Measurements from ENCODE around the gene CHPF. TPM values are rescaled to one million over a fixed set of nuclear protein-coding genes. Genes with fewer than 3 reads are reported as not detected.

The CHPF gene
- total and polyA plus RNA-seq, 7 donors = 8.4 to 14.2 (median 12.6) TPM

- WGBS, 3 donors = 77 to 85% (median 81%) methylated on average over 14 of the region's 14 CpGs
- ATAC-seq (no peak), DNase-seq (no peak)
- no peak overlapping the region for H3K4me3 ChIP-seq
- TF ChIP-seq CTCF (IDR thresholded peaks at IDR 0.05) = no peak
- H3K27me3 ChIP-seq (ENCODE audit: insufficient read depth in 3 of 3, low read length in 2 of 3) = no peaks in the 10 kb centered on the region
- peaks cover 0 to 62% of the 10 kb centered on the region in 2 donors for H3K36me3 ChIP-seq (ENCODE audit: insufficient read depth in 1 of 2, low read depth in 1 of 2)
- H3K9me3 ChIP-seq = no peaks in the 10 kb centered on the region
- peak overlapping the region; percentile 66 for H3K27ac ChIP-seq
- peaks cover 15% of the 10 kb centered on the region for H3K4me1 ChIP-seq
- intact Hi-C loops (cut with DNase I) = no loop called here
These were observed 52.2 kb downstream of the CHPF start for GRCh38 chr2:219491278-219491963.

GRCh38 chr2:219490600-219491130 is 52.9 kb downstream of the CHPF start:
- intact Hi-C loops (cut with DNase I) = no loop called here

GRCh38 chr2:219490186-219490585 is 53.4 kb downstream of the CHPF start:
- intact Hi-C loops (cut with DNase I) = no loop called here
- TF ChIP-seq CTCF (IDR thresholded peaks at IDR 0.05) = peak; percentile 13
- no peaks in the 10 kb centered on the region for H3K9me3 ChIP-seq
- peak overlapping the region; percentile 66 for H3K27ac ChIP-seq
- WGBS, 3 donors = 71 to 85% (median 77%) methylated on average over 23 of the region's 23 CpGs
- H3K36me3 ChIP-seq (ENCODE audit: insufficient read depth in 1 of 2, low read depth in 1 of 2) = peaks cover 0 to 72% of the 10 kb centered on the region in 2 donors
- H3K4me1 ChIP-seq = peaks cover 8% of the 10 kb centered on the region
- ATAC-seq (peak in 2 of 4 donors; percentile 9 to 13), DNase-seq (no peak)
- H3K27me3 ChIP-seq (ENCODE audit: insufficient read depth in 3 of 3, low read length in 2 of 3) = no peaks in the 10 kb centered on the region
- no peak overlapping the region for H3K4me3 ChIP-seq

More at GRCh38 chr2:219490600-219491130, 52.9 kb downstream of the CHPF start:
- peak; percentile 28 to 61 (median 32) for ATAC-seq
- no peaks in the 10 kb centered on the region for H3K9me3 ChIP-seq
- H3K4me1 ChIP-seq = peaks cover 8% of the 10 kb centered on the region
- TF ChIP-seq CTCF (IDR thresholded peaks at IDR 0.05) = no peak
- H3K4me3 ChIP-seq = no peak overlapping the region
- 49 to 70% (median 51%) methylated on average over 10 of the region's 10 CpGs for WGBS, 3 donors
- no peak for DNase-seq
- H3K27ac ChIP-seq = peak overlapping the region; percentile 66
- no peaks in the 10 kb centered on the region for H3K27me3 ChIP-seq (ENCODE audit: insufficient read depth in 3 of 3, low read length in 2 of 3)
- peaks cover 0 to 67% of the 10 kb centered on the region in 2 donors for H3K36me3 ChIP-seq (ENCODE audit: insufficient read depth in 1 of 2, low read depth in 1 of 2)

- DNase-seq = no peak
- H3K4me1 ChIP-seq = peaks cover 5% of the 10 kb centered on the region
- intact Hi-C loops (cut with DNase I) = no loop called here
These were observed 54.3 kb downstream of the CHPF start for GRCh38 chr2:219489315-219489714.

More at GRCh38 chr2:219489315-219489714, 54.3 kb downstream of the CHPF start:
- Histone ChIP-seq H3K9me3 (no peaks in the 10 kb centered on the region), H3K36me3 (ENCODE audit: insufficient read depth in 1 of 2, low read depth in 1 of 2) (peaks cover 0 to 80% of the 10 kb centered on the region in 2 donors), H3K4me3 (no peak overlapping the region), H3K27me3 (ENCODE audit: insufficient read depth in 3 of 3, low read length in 2 of 3) (no peaks in the 10 kb centered on the region), H3K27ac (peak overlapping the region; percentile 66)
- WGBS, 3 donors = 81 to 89% (median 83%) methylated on average over 8 to 9 of the region's 9 CpGs
- no peak for ATAC-seq
- TF ChIP-seq CTCF (IDR thresholded peaks at IDR 0.05) = no peak

Other genes starting within 250 kb of the CHPF start
- 1 to 10 TPM in 1 of 4 donors, under 1 TPM in 1, not detected in 2; 0.91 to 1.1 TPM for gene PTPRN, start 234.4 kb downstream of the CHPF start, total RNA-seq
- under 1 TPM; 0.03 to 0.17 (median 0.04) TPM for gene PTPRN, start 234.4 kb downstream of the CHPF start, polyA plus RNA-seq
- gene RESP18, start 211.1 kb downstream of the CHPF start, total RNA-seq = not detected
- gene RESP18, start 211.1 kb downstream of the CHPF start, polyA plus RNA-seq = not detected
- 10 to 100 TPM; 60.9 to 88.3 (median 63.9) TPM for gene DNPEP, start 155.9 kb downstream of the CHPF start, total RNA-seq
- gene DNPEP, start 155.9 kb downstream of the CHPF start, polyA plus RNA-seq = 10 to 100 TPM; 46.7 to 93.1 (median 68.7) TPM
- over 10,000 TPM; 12,653 to 14,820 (median 13,821) TPM for gene DES, start 125.4 kb downstream of the CHPF start, total RNA-seq
- over 10,000 TPM in 2 of 3 donors, 1,000 to 10,000 TPM in 1; 8,143 to 13,925 (median 13,727) TPM for gene DES, start 125.4 kb downstream of the CHPF start, polyA plus RNA-seq
- 100 to 1,000 TPM; 239 to 419 (median 304) TPM for gene SPEG, start 109.0 kb downstream of the CHPF start, total RNA-seq
- 100 to 1,000 TPM in 2 of 3 donors, 10 to 100 TPM in 1; 34.8 to 190 (median 133) TPM for gene SPEG, start 109.0 kb downstream of the CHPF start, polyA plus RNA-seq
- gene GMPPA, start 44.9 kb downstream of the CHPF start, total RNA-seq = 10 to 100 TPM; 14.4 to 23.4 (median 18.2) TPM
- gene GMPPA, start 44.9 kb downstream of the CHPF start, polyA plus RNA-seq = 10 to 100 TPM; 20.0 to 33.8 (median 26.9) TPM
- under 1 TPM in 2 of 4 donors, not detected in 2; 0.30 to 0.34 TPM for gene ASIC4, start 29.3 kb downstream of the CHPF start, total RNA-seq
- gene ASIC4, start 29.3 kb downstream of the CHPF start, polyA plus RNA-seq = under 1 TPM in 2 of 3 donors, not detected in 1; 0.03 to 0.23 TPM
- gene TMEM198, start 219 bp upstream of the CHPF start, total RNA-seq = 1 to 10 TPM in 3 of 4 donors, under 1 TPM in 1; 0.88 to 3.1 (median 2.0) TPM
- 1 to 10 TPM in 2 of 3 donors, under 1 TPM in 1; 0.61 to 3.7 (median 2.3) TPM for gene TMEM198, start 219 bp upstream of the CHPF start, polyA plus RNA-seq
- 100 to 1,000 TPM in 1 of 4 donors, 10 to 100 TPM in 3; 38.7 to 134 (median 68.0) TPM for gene OBSL1, start 27.7 kb upstream of the CHPF start, total RNA-seq
- gene OBSL1, start 27.7 kb upstream of the CHPF start, polyA plus RNA-seq = 10 to 100 TPM; 10.3 to 35.9 (median 22.1) TPM
- gene INHA, start 28.5 kb upstream of the CHPF start, total RNA-seq = under 1 TPM in 2 of 4 donors, not detected in 2; 0.23 to 0.36 TPM
- 1 to 10 TPM in 1 of 3 donors, under 1 TPM in 2; 0.10 to 1.2 (median 0.18) TPM for gene INHA, start 28.5 kb upstream of the CHPF start, polyA plus RNA-seq
- 10 to 100 TPM in 2 of 4 donors, 1 to 10 TPM in 2; 5.5 to 12.8 (median 10.3) TPM for gene STK11IP, start 54.0 kb upstream of the CHPF start, total RNA-seq
- gene STK11IP, start 54.0 kb upstream of the CHPF start, polyA plus RNA-seq = 10 to 100 TPM in 1 of 3 donors, 1 to 10 TPM in 2; 6.5 to 13.3 (median 8.6) TPM
- 1 to 10 TPM in 1 of 4 donors, under 1 TPM in 3; 0.50 to 1.4 (median 0.78) TPM for gene SLC4A3, start 83.8 kb upstream of the CHPF start, total RNA-seq
- under 1 TPM; 0.40 to 0.60 (median 0.48) TPM for gene SLC4A3, start 83.8 kb upstream of the CHPF start, polyA plus RNA-seq